T-helper 2 cell treated with Interferon-gamma antibody and Interleukin-4, amounts not matched to agents 5 μg/mL and 100 μg/mL, for 36 hours (primary cell): ENCODE measurements around the gene TTLL10.

Experiments used
- DNase-seq: peaks from one replicate; pipeline ENCODE4 v3.0.0; 2021; ENCODE audit warnings: low spot score
- H3K27ac Mint-ChIP-seq: one replicate; pipeline ENCODE4 v1.8.0; 2021; ENCODE audit warnings: mild to moderate bottlenecking, mixed read lengths
- H3K27me3 Mint-ChIP-seq: one replicate; pipeline ENCODE4 v1.8.0; 2021; ENCODE audit warnings: low read depth, mixed read lengths
- H3K36me3 Mint-ChIP-seq: one replicate; pipeline ENCODE4 v1.8.0; 2021; ENCODE audit warnings: low read depth, mixed read lengths
- H3K4me1 Mint-ChIP-seq: one replicate; pipeline ENCODE4 v1.8.0; 2021; ENCODE audit warnings: low read depth, mixed read lengths
- H3K4me3 Mint-ChIP-seq: one replicate; pipeline ENCODE4 v1.8.0; 2022; ENCODE audit warnings: mild to moderate bottlenecking, moderate library complexity, mixed read lengths
- H3K9me3 Mint-ChIP-seq: one replicate; pipeline ENCODE4 v1.8.0; 2021; ENCODE audit warnings: mixed read lengths

Gene TTLL10

GRCh38 chr1:1178794-1179331, 5.2 kb downstream of the TTLL10 start:
- Mint-ChIP-seq H3K27me3 (peaks cover 7% of the 10 kb centered on the region), H3K9me3 (no peaks in the 10 kb centered on the region), H3K27ac (no peak overlapping the region), H3K36me3 (no peaks in the 10 kb centered on the region), H3K4me3 (no peak overlapping the region), H3K4me1 (no peaks in the 10 kb centered on the region)
- no peak for DNase-seq

GRCh38 chr1:1179346-1179982, 5.8 kb downstream of the TTLL10 start:
- no peaks in the 10 kb centered on the region for H3K4me1 Mint-ChIP-seq
- peaks cover 5% of the 10 kb centered on the region for H3K27me3 Mint-ChIP-seq
- H3K9me3 Mint-ChIP-seq: no peaks in the 10 kb centered on the region
- no peak overlapping the region for H3K4me3 Mint-ChIP-seq
- no peak for DNase-seq
- no peak overlapping the region for H3K27ac Mint-ChIP-seq
- H3K36me3 Mint-ChIP-seq: no peaks in the 10 kb centered on the region

- no peak for DNase-seq
- Mint-ChIP-seq H3K36me3 (no peaks in the 10 kb centered on the region), H3K4me3 (no peak overlapping the region), H3K9me3 (no peaks in the 10 kb centered on the region), H3K4me1 (no peaks in the 10 kb centered on the region), H3K27ac (no peak overlapping the region), H3K27me3 (peaks cover 4% of the 10 kb centered on the region)
Measured at GRCh38 chr1:1179983-1180861, 6.5 kb downstream of the TTLL10 start.

- Mint-ChIP-seq H3K27ac (no peak overlapping the region), H3K36me3 (no peaks in the 10 kb centered on the region), H3K4me1 (no peaks in the 10 kb centered on the region), H3K9me3 (no peaks in the 10 kb centered on the region), H3K27me3 (peaks cover 4% of the 10 kb centered on the region), H3K4me3 (no peak overlapping the region)
- DNase-seq: no peak
Measured at GRCh38 chr1:1181129-1181937, 7.7 kb downstream of the TTLL10 start.

GRCh38 chr1:1181938-1182410, 8.3 kb downstream of the TTLL10 start:
- Mint-ChIP-seq H3K27me3 (peaks cover 1% of the 10 kb centered on the region), H3K36me3 (no peaks in the 10 kb centered on the region), H3K9me3 (no peaks in the 10 kb centered on the region), H3K4me1 (no peaks in the 10 kb centered on the region), H3K4me3 (no peak overlapping the region), H3K27ac (no peak overlapping the region)
- DNase-seq: no peak

GRCh38 chr1:1182491-1183220, 9.0 kb downstream of the TTLL10 start:
- H3K9me3 Mint-ChIP-seq: no peaks in the 10 kb centered on the region
- H3K4me3 Mint-ChIP-seq: no peak overlapping the region
- no peaks in the 10 kb centered on the region for H3K27me3 Mint-ChIP-seq
- no peak overlapping the region for H3K27ac Mint-ChIP-seq
- no peaks in the 10 kb centered on the region for H3K4me1 Mint-ChIP-seq
- H3K36me3 Mint-ChIP-seq: no peaks in the 10 kb centered on the region
- no peak for DNase-seq

- Mint-ChIP-seq H3K4me3 (no peak overlapping the region), H3K4me1 (no peaks in the 10 kb centered on the region)
Measured at GRCh38 chr1:1183221-1183747, 9.6 kb downstream of the TTLL10 start.

GRCh38 chr1:1183833-1184775, 10.4 kb downstream of the TTLL10 start:
- Mint-ChIP-seq H3K27ac (no peak overlapping the region), H3K27me3 (peaks cover 10% of the 10 kb centered on the region), H3K4me3 (no peak overlapping the region), H3K4me1 (no peaks in the 10 kb centered on the region), H3K9me3 (no peaks in the 10 kb centered on the region), H3K36me3 (no peaks in the 10 kb centered on the region)
- DNase-seq: no peak

More at GRCh38 chr1:1183221-1183747, 9.6 kb downstream of the TTLL10 start:
- H3K27me3 Mint-ChIP-seq: peaks cover 4% of the 10 kb centered on the region
- H3K36me3 Mint-ChIP-seq: no peaks in the 10 kb centered on the region
- no peak for DNase-seq
- no peak overlapping the region for H3K27ac Mint-ChIP-seq
- no peaks in the 10 kb centered on the region for H3K9me3 Mint-ChIP-seq

GRCh38 chr1:1185101-1185765, 11.6 kb downstream of the TTLL10 start:
- no peak overlapping the region for H3K27ac Mint-ChIP-seq

GRCh38 chr1:1187938-1188337, 14.3 kb downstream of the TTLL10 start:
- Mint-ChIP-seq H3K27ac (no peak overlapping the region), H3K9me3 (peaks cover 7% of the 10 kb centered on the region), H3K36me3 (peaks cover 3% of the 10 kb centered on the region), H3K27me3 (peaks cover 17% of the 10 kb centered on the region), H3K4me1 (no peaks in the 10 kb centered on the region), H3K4me3 (no peak overlapping the region)
- no peak for DNase-seq

More at GRCh38 chr1:1185101-1185765, 11.6 kb downstream of the TTLL10 start:
- peaks cover 17% of the 10 kb centered on the region for H3K27me3 Mint-ChIP-seq
- DNase-seq: no peak
- no peaks in the 10 kb centered on the region for H3K36me3 Mint-ChIP-seq
- no peaks in the 10 kb centered on the region for H3K4me1 Mint-ChIP-seq
- no peaks in the 10 kb centered on the region for H3K9me3 Mint-ChIP-seq
- no peak overlapping the region for H3K4me3 Mint-ChIP-seq

GRCh38 chr1:1189111-1189510, 15.4 kb downstream of the TTLL10 start:
- Mint-ChIP-seq H3K27ac (no peak overlapping the region), H3K4me3 (no peak overlapping the region), H3K9me3 (peaks cover 8% of the 10 kb centered on the region), H3K27me3 (peaks cover 17% of the 10 kb centered on the region), H3K36me3 (peaks cover 3% of the 10 kb centered on the region), H3K4me1 (no peaks in the 10 kb centered on the region)
- no peak for DNase-seq

GRCh38 chr1:1191734-1192133, 18.1 kb downstream of the TTLL10 start:
- H3K27me3 Mint-ChIP-seq: peaks cover 26% of the 10 kb centered on the region
- no peak overlapping the region for H3K4me3 Mint-ChIP-seq
- H3K4me1 Mint-ChIP-seq: no peaks in the 10 kb centered on the region
- no peak overlapping the region for H3K27ac Mint-ChIP-seq
- H3K36me3 Mint-ChIP-seq: peaks cover 5% of the 10 kb centered on the region
- DNase-seq: no peak
- H3K9me3 Mint-ChIP-seq: peaks cover 21% of the 10 kb centered on the region
